Natural killer cell (primary cell): ENCODE results near the gene MEX3D. TPM values are rescaled to one million over a fixed set of nuclear protein-coding genes. Genes with fewer than 3 reads are reported as not detected.
A peak's percentile ranks its signal among the peaks of the same experiment; 100 is the strongest.

Experiments
- ATAC-seq, 3 donors: fragments of 150-1000 bp in 2 of 3; fragments of 200-7000 bp in 1 of 3; cut with Tn5 transposase; 1 replicate in 1 of 3; 2 replicates in 2 of 3; pipeline ENCODE4 v1.10.0; 2021; ENCODE audit warnings: mild to moderate bottlenecking in 2 of 3, moderate library complexity in 2 of 3
- DNase-seq, 2 donors: peaks; one replicate each; pipeline versions ENCODE4 v3.0.0 to v3.0.0-alpha.2; 2013 to 2021; ENCODE audit warnings: mixed read lengths in 1 of 2
- H3K27ac ChIP-seq: one replicate; pipeline ENCODE4 v1.5.1; 2013; ENCODE audit warnings: mild to moderate bottlenecking, low read length
- H3K27me3 ChIP-seq: one replicate; pipeline ENCODE4 v1.6.1; 2013; ENCODE audit warnings: low read length; ENCODE audit not compliant: control insufficient read depth, insufficient read depth
- H3K36me3 ChIP-seq: one replicate; pipeline ENCODE4 v1.6.1; 2013; ENCODE audit warnings: low read length; ENCODE audit not compliant: control insufficient read depth, insufficient read depth
- H3K4me1 ChIP-seq: one replicate; pipeline ENCODE4 v1.6.1; 2013; ENCODE audit warnings: low read length; ENCODE audit not compliant: control insufficient read depth, insufficient read depth
- H3K4me3 ChIP-seq: one replicate; pipeline ENCODE4 v1.5.1; 2013; ENCODE audit warnings: low read length
- H3K9me3 ChIP-seq: one replicate; pipeline ENCODE4 v1.6.1; 2013; ENCODE audit warnings: low read length; ENCODE audit not compliant: control insufficient read depth, insufficient read depth
- H3K27ac Mint-ChIP-seq, 2 donors: one replicate each; pipeline ENCODE4 v1.8.0; 2022; ENCODE audit warnings: mild to moderate bottlenecking in 2 of 2, mixed read lengths in 2 of 2, moderate library complexity in 1 of 2
- H3K27me3 Mint-ChIP-seq, 2 donors: one replicate each; pipeline ENCODE4 v1.8.0; 2022; ENCODE audit warnings: low read depth in 2 of 2, mixed read lengths in 2 of 2
- H3K36me3 Mint-ChIP-seq: one replicate; pipeline ENCODE4 v1.8.0; 2022; ENCODE audit warnings: mixed read lengths
- H3K4me1 Mint-ChIP-seq, 2 donors: one replicate each; pipeline ENCODE4 v1.8.0; 2022; ENCODE audit warnings: mixed read lengths in 2 of 2
- H3K4me3 Mint-ChIP-seq: one replicate; pipeline ENCODE4 v1.8.0; 2022; ENCODE audit warnings: mild to moderate bottlenecking, moderate library complexity, mixed read lengths
- H3K9me3 Mint-ChIP-seq, 2 donors: one replicate each; pipeline ENCODE4 v1.8.0; 2022; ENCODE audit warnings: mixed read lengths in 2 of 2
- WGBS: methylation state at CpG from one replicate; pipeline ENCODE4 v1.1.7; 2013; ENCODE audit warnings: missing lambda C conversion rate; ENCODE audit not compliant: insufficient coverage; 5-methylcytosine and 5-hydroxymethylcytosine counted together
- intact Hi-C: fragments of 100-400 bp; cut with micrococcal nuclease; formaldehyde crosslinking; loops from one replicate; pipeline ENCODE4 v1.14.2; 2022
- total RNA-seq, 4 donors: library from RNA; stranded (reverse); fragments of 120-200 nt in 1 of 4; gene quantifications; one replicate each; pipeline versions ENCODE4 v1.2.3 to v1.2.4, GENCODE V29; 2013 to 2022
- TF ChIP-seq, protein P1 (sequence below): fragments of 200-600 bp; IDR thresholded peaks from one replicate; pipeline ENCODE4 v1.8.0; 2022; ENCODE audit warnings: antibody characterized with exemption

Gene MEX3D
- total RNA-seq, 3 donors from 2014 or later (not counting 1 experiment from before 2014, with no cell fraction given) = 4.2 to 6.9 (median 4.4) TPM

GRCh38 chr19:1560286-1560882 is 7.7 kb downstream of the MEX3D start:
- intact Hi-C loops = no loop called here
- H3K36me3 Mint-ChIP-seq = no peaks in the 10 kb centered on the region
- TF ChIP-seq, protein P1, sequence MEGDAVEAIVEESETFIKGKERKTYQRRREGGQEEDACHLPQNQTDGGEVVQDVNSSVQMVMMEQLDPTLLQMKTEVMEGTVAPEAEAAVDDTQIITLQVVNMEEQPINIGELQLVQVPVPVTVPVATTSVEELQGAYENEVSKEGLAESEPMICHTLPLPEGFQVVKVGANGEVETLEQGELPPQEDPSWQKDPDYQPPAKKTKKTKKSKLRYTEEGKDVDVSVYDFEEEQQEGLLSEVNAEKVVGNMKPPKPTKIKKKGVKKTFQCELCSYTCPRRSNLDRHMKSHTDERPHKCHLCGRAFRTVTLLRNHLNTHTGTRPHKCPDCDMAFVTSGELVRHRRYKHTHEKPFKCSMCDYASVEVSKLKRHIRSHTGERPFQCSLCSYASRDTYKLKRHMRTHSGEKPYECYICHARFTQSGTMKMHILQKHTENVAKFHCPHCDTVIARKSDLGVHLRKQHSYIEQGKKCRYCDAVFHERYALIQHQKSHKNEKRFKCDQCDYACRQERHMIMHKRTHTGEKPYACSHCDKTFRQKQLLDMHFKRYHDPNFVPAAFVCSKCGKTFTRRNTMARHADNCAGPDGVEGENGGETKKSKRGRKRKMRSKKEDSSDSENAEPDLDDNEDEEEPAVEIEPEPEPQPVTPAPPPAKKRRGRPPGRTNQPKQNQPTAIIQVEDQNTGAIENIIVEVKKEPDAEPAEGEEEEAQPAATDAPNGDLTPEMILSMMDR = no peak
- Histone ChIP-seq H3K36me3 (no peaks in the 10 kb centered on the region), H3K27me3 (no peaks in the 10 kb centered on the region), H3K4me1 (no peaks in the 10 kb centered on the region), H3K4me3 (no peak overlapping the region), H3K27ac (no peak overlapping the region), H3K9me3 (no peaks in the 10 kb centered on the region)
- 41% methylated on average over 25 of the region's 25 CpGs for WGBS
- H3K4me1 Mint-ChIP-seq = peaks cover 0 to 10% of the 10 kb centered on the region in 2 donors
- H3K9me3 Mint-ChIP-seq = no peaks in the 10 kb centered on the region
- DNase-seq (no peak), ATAC-seq (peak; percentile 49 to 68 (median 63))
- H3K27ac Mint-ChIP-seq = peak overlapping the region in 1 of 2 donors; percentile 57
- no peaks in the 10 kb centered on the region for H3K27me3 Mint-ChIP-seq
- H3K4me3 Mint-ChIP-seq = peak overlapping the region; percentile 31

DNA sequence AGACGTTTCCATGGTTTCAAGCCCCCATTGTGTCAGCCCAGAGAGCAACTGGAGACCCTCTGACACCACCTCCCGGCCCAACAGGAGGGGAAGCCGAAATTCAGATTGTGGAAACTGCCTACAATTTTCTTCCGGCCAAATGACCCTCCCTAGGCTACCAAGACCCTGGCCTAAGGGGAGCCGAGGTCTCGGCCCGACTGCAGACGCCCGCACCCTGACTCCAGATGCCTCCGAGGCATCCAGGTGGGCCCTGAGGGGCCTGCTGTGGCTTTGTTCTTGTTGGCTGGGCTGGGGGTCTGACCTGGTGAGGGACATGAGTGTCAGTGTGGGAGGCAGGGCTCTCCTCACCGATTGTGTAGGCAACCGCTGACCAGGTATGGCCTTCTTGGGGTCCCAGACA is 9.6 kb downstream of the MEX3D start:
- TF ChIP-seq, protein P1 = no peak
- Mint-ChIP-seq H3K36me3 (no peaks in the 10 kb centered on the region), H3K27ac (no peak overlapping the region), H3K4me3 (no peak overlapping the region), H3K27me3 (no peaks in the 10 kb centered on the region), H3K9me3 (no peaks in the 10 kb centered on the region), H3K4me1 (peaks cover 0 to 10% of the 10 kb centered on the region in 2 donors)
- H3K4me1 ChIP-seq = no peaks in the 10 kb centered on the region
- DNase-seq = no peak
- no peaks in the 10 kb centered on the region for H3K9me3 ChIP-seq
- no peaks in the 10 kb centered on the region for H3K36me3 ChIP-seq
- H3K27me3 ChIP-seq = no peaks in the 10 kb centered on the region
- ATAC-seq = no peak
- no peak overlapping the region for H3K27ac ChIP-seq
- WGBS = 90% methylated on average over 10 of the region's 12 CpGs
- intact Hi-C loops = no loop called here
- no peak overlapping the region for H3K4me3 ChIP-seq

DNA sequence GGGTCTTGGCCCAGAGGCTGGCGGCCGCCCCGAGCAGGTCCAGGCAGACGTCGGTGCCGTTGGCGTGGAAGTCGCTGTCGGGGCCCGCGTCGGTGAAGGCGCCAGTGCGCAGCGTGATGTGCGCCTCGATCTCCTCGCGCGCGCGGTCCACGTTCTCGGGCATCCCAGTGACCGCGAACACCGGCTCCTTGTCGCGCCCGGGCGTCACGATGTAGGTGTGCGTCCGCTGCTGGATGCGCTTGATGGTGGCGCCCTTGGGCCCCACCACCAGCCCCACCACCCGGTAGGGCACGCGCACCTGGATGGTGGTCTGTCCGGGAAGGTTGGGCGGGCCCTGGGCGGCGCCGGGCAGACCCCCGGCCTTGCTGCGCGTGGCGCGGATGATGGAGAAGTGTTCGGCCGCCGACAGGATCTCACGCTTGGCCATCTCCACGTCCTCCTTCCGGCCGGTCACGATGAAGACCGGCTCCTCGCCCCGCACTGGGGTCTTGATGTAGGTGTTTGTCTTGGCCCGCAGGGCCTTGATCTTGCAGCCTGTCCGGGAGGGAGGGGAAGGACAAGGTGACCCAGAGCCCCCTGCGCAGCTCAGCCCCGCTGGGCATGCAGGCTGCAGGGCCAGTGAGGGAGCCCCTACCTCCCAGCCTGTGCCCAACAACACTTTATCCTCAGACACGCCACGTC is 11.6 kb downstream of the MEX3D start:
- no peaks in the 10 kb centered on the region for H3K27me3 ChIP-seq
- no peaks in the 10 kb centered on the region for H3K36me3 ChIP-seq
- H3K4me3 Mint-ChIP-seq = no peak overlapping the region
- no peak overlapping the region for H3K4me3 ChIP-seq
- no peak overlapping the region for H3K27ac ChIP-seq
- WGBS = 98% methylated on average over 65 of the region's 66 CpGs
- TF ChIP-seq, protein P1 = no peak
- no peaks in the 10 kb centered on the region for H3K36me3 Mint-ChIP-seq
- H3K27ac Mint-ChIP-seq = no peak overlapping the region
- H3K9me3 Mint-ChIP-seq = no peaks in the 10 kb centered on the region
- no peaks in the 10 kb centered on the region for H3K4me1 ChIP-seq
- intact Hi-C loops = no loop called here
- H3K4me1 Mint-ChIP-seq = peaks cover 0 to 10% of the 10 kb centered on the region in 2 donors
- ATAC-seq (no peak), DNase-seq (no peak)
- peaks cover 0 to 3% of the 10 kb centered on the region in 2 donors for H3K27me3 Mint-ChIP-seq
- H3K9me3 ChIP-seq = no peaks in the 10 kb centered on the region
